Mucosa of descending colon (tissue), 3 donors: ENCODE measurements around the gene NTM. TPM values are rescaled to one million over a fixed set of nuclear protein-coding genes. Genes with fewer than 3 reads are reported as not detected.
"Not testable (repeated sequence)": the region's sequence is repeated elsewhere in the genome, so short reads cannot be mapped to it uniquely, and the experiment has no call there.

Experiments
- ATAC-seq: fragments of 200-7000 bp; cut with Tn5 transposase; one replicate; pipeline ENCODE4 v1.9.1; 2020; ENCODE audit warnings: mild to moderate bottlenecking, moderate library complexity
- DNase-seq, 3 donors: peaks; one replicate each; pipeline ENCODE4 v3.0.0-alpha.2; 2020
- H3K36me3 ChIP-seq: fragments of 200-600 bp; one replicate; pipeline ENCODE4 v1.8.0; 2021; ENCODE audit warnings: low read depth, mild to moderate bottlenecking
- H3K4me1 ChIP-seq: fragments of 200-600 bp; one replicate; pipeline ENCODE4 v1.8.0; 2021; ENCODE audit warnings: low read depth, mild to moderate bottlenecking
- H3K4me3 ChIP-seq: fragments of 200-600 bp; one replicate; pipeline ENCODE4 v1.8.0; 2021; ENCODE audit warnings: mild to moderate bottlenecking
- H3K9me3 ChIP-seq: fragments of 200-600 bp; one replicate; pipeline ENCODE4 v1.8.0; 2021; ENCODE audit warnings: mild to moderate bottlenecking
- intact Hi-C, 2 donors: fragments of 100-400 bp; cut with DNase I in 1 of 2; cut with micrococcal nuclease in 1 of 2; formaldehyde crosslinking; loops; one replicate each; pipeline versions ENCODE4 v1.11.0 to v1.11.1; 2022; cut with DNase I, micrococcal nuclease
- total RNA-seq, 3 donors: library from RNA; stranded (reverse); fragmentation: NEBNext Ultra II Directional in 2 of 3; extraction: Animal tissue kit (Norgen Biotek cat#: 25700) in 2 of 3; gene quantifications; one replicate each; pipeline versions ENCODE4 v1.2.1 to v1.2.4, GENCODE V29; 2021 to 2023
- TF ChIP-seq, protein P1 (sequence below): fragments of 200-600 bp; IDR thresholded peaks from one replicate; pipeline ENCODE4 v1.8.0; 2022; ENCODE audit warnings: antibody characterized with exemption, mild to moderate bottlenecking
- donor health status: DM: no; HTN: no; CAD: no; lungs with moderate emphysema.
- donor health status: DM: no; HTN: no; CAD: no.
- donor health status: DM: no; HTN: yes; CAD: no.

The NTM gene
- total RNA-seq, 3 donors from 2014 or later, result 0.64 to 7.7 (median 1.2) TPM

DNA sequence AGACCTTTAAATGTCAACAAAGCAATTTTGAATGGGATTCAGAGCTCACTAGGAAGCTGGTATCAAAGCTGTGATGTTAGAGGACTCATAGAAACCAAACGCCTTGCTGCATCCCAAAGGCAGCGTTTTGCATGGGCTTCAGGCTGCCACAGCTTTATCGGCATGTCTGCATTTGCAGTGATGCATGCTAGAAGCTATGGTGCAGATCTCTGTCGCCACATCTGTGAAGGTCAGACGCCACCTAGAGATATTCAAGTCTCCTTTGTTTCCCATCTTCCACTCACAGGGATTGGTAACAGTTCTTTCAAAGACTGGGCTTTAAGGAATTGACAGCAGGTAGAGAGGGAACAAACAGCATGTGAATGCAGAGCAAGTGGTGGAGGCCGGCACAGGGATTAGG lies 47.8 kb downstream of the NTM start:
- TF ChIP-seq, protein P1, sequence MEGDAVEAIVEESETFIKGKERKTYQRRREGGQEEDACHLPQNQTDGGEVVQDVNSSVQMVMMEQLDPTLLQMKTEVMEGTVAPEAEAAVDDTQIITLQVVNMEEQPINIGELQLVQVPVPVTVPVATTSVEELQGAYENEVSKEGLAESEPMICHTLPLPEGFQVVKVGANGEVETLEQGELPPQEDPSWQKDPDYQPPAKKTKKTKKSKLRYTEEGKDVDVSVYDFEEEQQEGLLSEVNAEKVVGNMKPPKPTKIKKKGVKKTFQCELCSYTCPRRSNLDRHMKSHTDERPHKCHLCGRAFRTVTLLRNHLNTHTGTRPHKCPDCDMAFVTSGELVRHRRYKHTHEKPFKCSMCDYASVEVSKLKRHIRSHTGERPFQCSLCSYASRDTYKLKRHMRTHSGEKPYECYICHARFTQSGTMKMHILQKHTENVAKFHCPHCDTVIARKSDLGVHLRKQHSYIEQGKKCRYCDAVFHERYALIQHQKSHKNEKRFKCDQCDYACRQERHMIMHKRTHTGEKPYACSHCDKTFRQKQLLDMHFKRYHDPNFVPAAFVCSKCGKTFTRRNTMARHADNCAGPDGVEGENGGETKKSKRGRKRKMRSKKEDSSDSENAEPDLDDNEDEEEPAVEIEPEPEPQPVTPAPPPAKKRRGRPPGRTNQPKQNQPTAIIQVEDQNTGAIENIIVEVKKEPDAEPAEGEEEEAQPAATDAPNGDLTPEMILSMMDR, result no peak
- DNase-seq (no peak), ATAC-seq (no peak)
- H3K4me3 ChIP-seq, result no peak overlapping the region
- no peaks in the 10 kb centered on the region for H3K9me3 ChIP-seq
- H3K4me1 ChIP-seq, result no peaks in the 10 kb centered on the region
- intact Hi-C loops, result no loop called here
- H3K36me3 ChIP-seq, result no peaks in the 10 kb centered on the region

GRCh38 chr11:131421066-131421855 lies 50.8 kb downstream of the NTM start:
- Histone ChIP-seq H3K4me3 (no peak overlapping the region), H3K36me3 (no peaks in the 10 kb centered on the region), H3K4me1 (no peaks in the 10 kb centered on the region), H3K9me3 (no peaks in the 10 kb centered on the region)
- DNase-seq, result no peak
- intact Hi-C loops, result no loop called here
- no peak for ATAC-seq
- TF ChIP-seq, protein P1, result no peak

DNA sequence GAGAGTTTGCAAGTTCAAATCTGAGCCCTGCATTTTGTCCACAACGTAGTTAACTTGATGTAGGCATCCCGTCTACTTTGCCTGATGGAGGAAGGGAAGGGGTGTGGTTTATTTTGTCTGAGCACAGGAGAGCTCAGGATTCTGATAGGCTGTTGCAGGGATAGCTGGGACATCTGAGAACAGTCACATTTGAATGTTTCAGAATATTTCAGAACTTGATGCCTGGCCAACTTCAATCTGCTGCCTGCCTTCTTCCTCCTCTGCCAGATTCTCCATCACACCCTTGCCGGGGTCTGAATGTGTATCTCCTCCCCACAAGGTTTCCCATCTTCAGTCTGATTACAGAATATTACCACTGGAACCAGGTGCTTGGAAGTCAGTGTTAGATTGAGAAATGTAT lies 51.6 kb downstream of the NTM start:
- Histone ChIP-seq H3K36me3 (no peaks in the 10 kb centered on the region), H3K9me3 (no peaks in the 10 kb centered on the region), H3K4me1 (no peaks in the 10 kb centered on the region), H3K4me3 (no peak overlapping the region)
- intact Hi-C loops, result no loop called here
- DNase-seq (no peak), ATAC-seq (no peak)
- TF ChIP-seq, protein P1, result no peak

DNA sequence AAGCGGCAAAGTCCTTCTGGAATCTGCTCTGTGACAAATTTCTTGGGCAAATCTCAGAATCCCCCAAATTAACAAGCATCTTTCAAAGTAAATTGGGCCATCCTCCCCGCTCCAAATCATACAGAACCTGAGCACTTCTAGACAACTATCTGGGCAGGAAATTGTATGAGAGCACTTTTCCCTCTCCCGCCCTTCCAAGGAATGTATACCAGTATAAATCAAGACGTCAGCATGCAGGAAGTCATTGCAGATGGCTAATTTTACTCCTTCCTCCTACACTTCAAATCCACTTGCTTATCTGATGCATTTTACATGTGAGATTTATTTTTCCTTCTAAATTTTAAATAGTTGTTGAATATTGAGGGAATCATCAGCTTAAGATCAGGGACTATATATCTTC lies 52.1 kb downstream of the NTM start:
- intact Hi-C loops, result no loop called here
- Histone ChIP-seq H3K9me3 (no peaks in the 10 kb centered on the region), H3K36me3 (no peaks in the 10 kb centered on the region), H3K4me1 (no peaks in the 10 kb centered on the region), H3K4me3 (no peak overlapping the region)
- no peak for DNase-seq
- TF ChIP-seq, protein P1, result no peak
- no peak for ATAC-seq

GRCh38 chr11:131423688-131424087 lies 53.3 kb downstream of the NTM start:
- DNase-seq, result no peak
- TF ChIP-seq, protein P1, result no peak
- intact Hi-C loops, result no loop called here
- no peak overlapping the region for H3K4me3 ChIP-seq
- H3K9me3 ChIP-seq, result no peaks in the 10 kb centered on the region
- no peaks in the 10 kb centered on the region for H3K36me3 ChIP-seq
- ATAC-seq, result peak; percentile 42
- no peaks in the 10 kb centered on the region for H3K4me1 ChIP-seq

DNA sequence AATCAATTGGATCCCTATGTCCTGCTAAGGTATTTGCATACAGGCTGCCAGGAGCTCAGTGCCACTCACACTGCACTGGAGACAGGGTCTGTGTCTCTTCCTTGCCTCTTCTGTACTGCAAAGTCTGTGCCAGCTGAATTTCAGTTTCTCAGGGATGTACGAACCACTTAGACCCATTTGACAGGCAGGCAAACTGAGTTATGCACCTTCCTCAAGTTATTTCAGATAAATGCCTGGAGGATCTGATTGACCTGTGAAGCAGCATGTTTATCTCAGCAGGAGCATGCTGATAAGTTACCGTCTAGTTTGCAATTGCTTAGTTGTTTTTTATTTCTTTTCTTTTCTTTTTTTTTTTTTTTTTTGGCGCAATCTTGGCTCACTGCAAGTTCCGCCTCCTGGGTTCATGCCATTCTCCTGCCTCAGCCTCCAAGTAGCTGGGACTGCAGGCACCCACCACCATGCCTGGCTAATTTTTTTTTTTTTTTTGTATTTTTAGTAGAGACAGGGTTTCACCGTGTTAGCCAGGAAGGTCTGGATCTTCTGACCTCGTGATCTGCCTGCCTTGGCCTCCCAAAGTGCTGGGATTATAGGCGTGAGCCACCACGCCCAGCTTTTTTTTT lies 54.0 kb downstream of the NTM start:
- intact Hi-C loops, DNase-seq, H3K4me3 ChIP-seq, H3K4me1 ChIP-seq, H3K36me3 ChIP-seq, ATAC-seq, H3K9me3 ChIP-seq: not testable (repeated sequence)
